ENCODE measurements around the gene APOL2. TPM values are rescaled to one million over a fixed set of nuclear protein-coding genes. Genes with fewer than 3 reads are reported as not detected.
"Not testable (repeated sequence)": the region's sequence is repeated elsewhere in the genome, so short reads cannot be mapped to it uniquely, and the experiment has no call there.

APOL2 gene
- total RNA-seq, 2 experiments from 2014 or later: 11.8 to 12.4 TPM

GRCh38 chr22:36192542-36192941, 46.8 kb downstream of the APOL2 start:
- intact Hi-C loops (cut with micrococcal nuclease; ENCODE audit: unreplicated experiment): no loop called here
- POLR2A ChIA-PET: no interaction called here
- BruUV-seq (replicated peaks): no TSS peak

GRCh38 chr22:36191106-36191836, 48.1 kb downstream of the APOL2 start:
- no TSS peak for BruUV-seq (replicated peaks)
- H2AFZ ChIP-seq (ENCODE audit: low read length): no peak overlapping the region
- no peak overlapping the region for H3K27ac ChIP-seq (ENCODE audit: low read depth, low read length, poor library complexity, severe bottlenecking)
- H3K4me2 ChIP-seq (ENCODE audit: low read length): no peak overlapping the region
- H3K4me3 ChIP-seq (ENCODE audit: low read depth, low read length, poor library complexity, severe bottlenecking): no peak overlapping the region
- no peaks in the 10 kb centered on the region for H3K9me2 ChIP-seq (ENCODE audit: insufficient read depth, low read length)
- ChIA-PET POLR2A (no interaction called here), CTCF (ENCODE audit: unreplicated experiment) (no interaction called here)
- H3K36me3 ChIP-seq (ENCODE audit: insufficient read depth, low read length): no peaks in the 10 kb centered on the region
- H3K4me1 ChIP-seq (ENCODE audit: insufficient read depth, low read length, poor library complexity, severe bottlenecking): no peaks in the 10 kb centered on the region
- intact Hi-C loops (cut with micrococcal nuclease; ENCODE audit: unreplicated experiment): no loop called here
- H4K20me1 ChIP-seq (ENCODE audit: insufficient read depth, low read length): no peaks in the 10 kb centered on the region
- no peaks in the 10 kb centered on the region for H3K79me2 ChIP-seq (ENCODE audit: insufficient read depth, low read depth, low read length)
- H3K9me3 ChIP-seq (ENCODE audit: low read length): no peaks in the 10 kb centered on the region
- DNase-seq (ENCODE audit: low spot score): no peak
- TF ChIP-seq CTCF (conservative IDR thresholded peaks at IDR 0.05; ENCODE audit: low read length) (no peak), EZH2phosphoT487 (IDR thresholded peaks at IDR 0.05; ENCODE audit: borderline replicate concordance, low read depth, low read length) (no peak)

More at GRCh38 chr22:36192542-36192941, 46.8 kb downstream of the APOL2 start:
- no peaks in the 10 kb centered on the region for H3K9me3 ChIP-seq (ENCODE audit: low read length)
- DNase-seq (ENCODE audit: low spot score): no peak
- TF ChIP-seq EZH2phosphoT487 (IDR thresholded peaks at IDR 0.05; ENCODE audit: borderline replicate concordance, low read depth, low read length): no peak
- TF ChIP-seq CTCF (conservative IDR thresholded peaks at IDR 0.05; ENCODE audit: low read length): no peak
- H3K27ac ChIP-seq (ENCODE audit: low read depth, low read length, poor library complexity, severe bottlenecking): no peak overlapping the region
- H2AFZ ChIP-seq (ENCODE audit: low read length): no peak overlapping the region
- no peaks in the 10 kb centered on the region for H3K9me2 ChIP-seq (ENCODE audit: insufficient read depth, low read length)
- H3K4me2 ChIP-seq (ENCODE audit: low read length): no peak overlapping the region
- peaks cover 8% of the 10 kb centered on the region for H3K4me1 ChIP-seq (ENCODE audit: insufficient read depth, low read length, poor library complexity, severe bottlenecking)
- no peaks in the 10 kb centered on the region for H3K79me2 ChIP-seq (ENCODE audit: insufficient read depth, low read depth, low read length)
- H4K20me1 ChIP-seq (ENCODE audit: insufficient read depth, low read length): no peaks in the 10 kb centered on the region
- no peak overlapping the region for H3K4me3 ChIP-seq (ENCODE audit: low read depth, low read length, poor library complexity, severe bottlenecking)
- no peaks in the 10 kb centered on the region for H3K36me3 ChIP-seq (ENCODE audit: insufficient read depth, low read length)
- CTCF ChIA-PET (ENCODE audit: unreplicated experiment): interaction anchor here (0.5 kb wide), 1 partner anchor 15 kb away, joined by 3 read pairs; no protein-coding TSS in a partner anchor

GRCh38 chr22:36187862-36188261, 51.5 kb downstream of the APOL2 start:
- H3K4me2 ChIP-seq (ENCODE audit: low read length); H3K9me3 ChIP-seq (ENCODE audit: low read length); CTCF ChIA-PET (ENCODE audit: unreplicated experiment); intact Hi-C loops (cut with micrococcal nuclease; ENCODE audit: unreplicated experiment); H2AFZ ChIP-seq (ENCODE audit: low read length); H3K4me3 ChIP-seq (ENCODE audit: low read depth, low read length, poor library complexity, severe bottlenecking); H3K9me2 ChIP-seq (ENCODE audit: insufficient read depth, low read length); H4K20me1 ChIP-seq (ENCODE audit: insufficient read depth, low read length); POLR2A ChIA-PET; H3K36me3 ChIP-seq (ENCODE audit: insufficient read depth, low read length); H3K4me1 ChIP-seq (ENCODE audit: insufficient read depth, low read length, poor library complexity, severe bottlenecking); BruUV-seq (replicated peaks); DNase-seq (ENCODE audit: low spot score); H3K79me2 ChIP-seq (ENCODE audit: insufficient read depth, low read depth, low read length); H3K27ac ChIP-seq (ENCODE audit: low read depth, low read length, poor library complexity, severe bottlenecking): not testable (repeated sequence)
